ENCODE measurements around the gene ACE2. TPM values are rescaled to one million over a fixed set of nuclear protein-coding genes. Genes with fewer than 3 reads are reported as not detected.

ACE2 gene
- total and polyA plus RNA-seq, 2 of the 8 experiments (the other 6 are each of a cell fraction or from before 2014, with no cell fraction given) = 0.06 TPM; not detected in 1

- peak; percentile 17 to 64 (median 60) for TF ChIP-seq CTCF (IDR thresholded peaks at IDR 0.05; ENCODE audit: control extremely low read depth in 1 of 3, insufficient read depth in 1 of 3, low read depth in 1 of 3, low read length in 3 of 3)
These were observed 35.7 kb downstream of the ACE2 start (continued) for GRCh38 chrX:15564981-15565579.
